ENCODE measurements around the gene LAD1.

The LAD1 gene

GRCh38 chr1:201363467-201363866 lies 35.7 kb downstream of the LAD1 start:
- DNase-seq (ENCODE audit: low spot score), result no peak

GRCh38 chr1:201362906-201363305 lies 36.2 kb downstream of the LAD1 start:
- no peak for DNase-seq (ENCODE audit: low spot score)

- DNase-seq (ENCODE audit: low spot score), result peak; percentile 45
Observed at GRCh38 chr1:201361652-201362504, 37.2 kb downstream of the LAD1 start.

- DNase-seq (ENCODE audit: low spot score), result no peak
Observed at GRCh38 chr1:201360901-201361651, 38.0 kb downstream of the LAD1 start.

DNA sequence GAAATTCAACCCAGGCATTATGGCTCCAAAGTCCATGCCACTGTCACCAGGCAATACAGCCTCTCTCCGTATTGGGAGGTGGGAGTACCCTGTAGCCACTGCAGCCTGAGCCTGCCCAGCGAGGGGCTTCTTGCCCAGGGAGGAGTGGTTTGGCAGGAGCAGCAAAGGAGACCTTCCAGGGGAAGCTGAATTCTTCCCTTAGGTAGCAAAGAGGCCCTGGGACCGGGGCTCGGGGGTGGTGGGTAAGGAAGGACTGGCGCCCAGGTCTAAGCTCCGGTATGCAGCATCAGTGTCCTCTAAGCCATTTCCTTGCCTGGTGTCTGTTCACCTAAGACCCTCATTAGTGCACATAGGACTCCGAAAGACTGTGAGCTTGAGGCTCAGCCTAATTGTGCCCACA lies 38.6 kb downstream of the LAD1 start:
- DNase-seq (ENCODE audit: low spot score), result no peak

DNA sequence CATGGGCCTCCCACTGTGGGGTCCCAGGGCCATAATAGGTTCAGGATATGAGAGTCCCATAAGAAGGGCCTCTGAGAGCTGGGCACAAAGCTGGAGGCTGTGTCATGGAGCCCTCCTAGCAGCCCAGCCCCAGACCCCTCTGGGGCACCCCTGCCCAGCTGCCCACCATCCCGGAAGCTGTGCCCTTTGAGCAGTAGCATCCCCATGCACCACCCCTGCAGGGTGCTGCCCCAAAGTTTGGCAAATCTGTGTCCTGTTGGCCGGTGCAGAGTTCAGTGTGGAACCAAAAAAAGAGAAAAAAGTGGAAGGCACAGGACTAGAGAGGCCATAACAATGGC lies 39.3 kb downstream of the LAD1 start:
- no peak for DNase-seq (ENCODE audit: low spot score)

DNA sequence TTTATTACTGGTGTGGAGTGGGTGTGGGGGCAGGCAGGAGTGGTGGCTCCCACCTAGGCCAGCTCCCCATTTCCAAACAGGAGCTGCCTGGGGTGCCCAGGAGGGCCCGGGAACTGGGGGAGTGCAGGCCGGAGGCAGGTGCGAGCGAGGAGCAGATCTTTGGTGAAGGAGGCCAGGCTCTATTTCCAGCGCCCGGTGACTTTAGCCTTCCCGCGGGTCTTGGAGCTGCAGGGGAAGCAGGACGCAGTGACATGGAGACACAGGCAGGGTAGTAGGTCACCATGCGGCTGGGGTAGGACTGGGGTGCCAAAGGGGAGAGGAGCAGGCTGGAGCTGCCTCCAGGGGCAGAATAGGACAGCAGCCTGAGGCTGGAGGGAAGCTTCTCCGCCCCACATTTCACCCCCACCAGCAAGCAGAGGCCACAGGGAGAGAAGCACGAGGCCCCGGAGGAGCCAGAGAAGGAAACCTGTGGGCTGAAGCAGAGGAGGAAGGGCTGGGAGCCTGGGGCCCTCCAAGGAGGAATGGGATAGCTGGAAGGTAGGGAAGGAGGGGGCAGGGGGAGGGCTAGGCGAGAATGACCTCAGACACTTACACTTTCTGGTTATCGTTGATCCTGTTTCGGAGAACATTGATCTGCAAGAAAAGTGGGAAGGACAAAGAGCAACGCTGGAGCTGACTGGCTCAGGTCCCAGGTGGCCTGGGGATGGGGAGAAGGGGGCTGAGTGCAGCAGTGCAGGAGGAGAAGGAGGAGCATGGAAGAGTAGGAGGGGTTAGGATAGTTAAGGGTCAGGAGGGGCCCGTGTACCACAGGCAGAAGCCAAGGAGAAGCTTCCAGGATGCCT lies 39.9 kb downstream of the LAD1 start:
- DNase-seq (ENCODE audit: low spot score), result no peak

- DNase-seq (ENCODE audit: low spot score), result no peak
Observed at GRCh38 chr1:201358596-201358995, 40.5 kb downstream of the LAD1 start.

GRCh38 chr1:201357636-201358348 lies 41.3 kb downstream of the LAD1 start:
- no peak for DNase-seq (ENCODE audit: low spot score)

DNA sequence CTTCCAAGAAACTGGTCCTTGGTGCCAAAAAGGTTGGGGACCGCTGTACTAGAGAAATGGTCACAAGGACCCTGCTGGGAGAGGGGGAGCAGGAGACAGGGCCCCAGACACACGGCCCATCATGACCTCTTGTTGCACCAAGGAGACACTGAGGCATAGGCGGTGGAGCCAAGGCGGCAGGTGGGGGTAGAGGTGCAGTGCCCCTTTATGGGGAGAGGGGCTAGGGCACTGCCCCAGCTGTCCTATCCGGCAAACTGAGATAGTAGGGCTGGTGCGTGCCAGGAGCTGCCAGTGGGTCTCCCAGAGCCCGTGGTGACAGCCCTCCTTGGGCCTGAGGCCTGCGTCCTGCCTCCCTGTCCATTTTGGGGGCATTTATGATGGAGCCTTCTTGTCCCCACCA lies 41.9 kb downstream of the LAD1 start:
- DNase-seq (ENCODE audit: low spot score), result no peak

- no peak for DNase-seq (ENCODE audit: low spot score)
Observed at GRCh38 chr1:201356701-201357100, 42.4 kb downstream of the LAD1 start.

DNA sequence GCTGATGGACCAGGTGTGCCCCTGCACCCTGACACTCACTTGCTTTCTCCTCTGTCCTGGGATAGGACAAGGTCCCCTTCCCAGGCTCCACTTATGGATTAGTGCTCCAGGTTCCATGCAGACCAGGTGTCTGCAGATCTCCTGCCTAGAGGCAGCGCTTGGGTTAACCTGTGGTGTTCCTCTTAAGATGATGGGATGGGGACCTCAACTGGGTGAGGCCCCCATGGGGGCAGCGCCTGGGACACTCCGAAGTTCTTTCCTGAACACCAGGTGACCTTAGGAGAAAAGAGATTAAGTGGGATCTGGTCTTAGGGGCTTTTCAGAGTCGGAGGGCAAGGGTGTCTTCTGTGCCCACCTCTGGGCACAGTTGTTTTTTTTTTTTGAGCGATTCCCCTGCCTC lies 42.9 kb downstream of the LAD1 start:
- no peak for DNase-seq (ENCODE audit: low spot score)

DNA sequence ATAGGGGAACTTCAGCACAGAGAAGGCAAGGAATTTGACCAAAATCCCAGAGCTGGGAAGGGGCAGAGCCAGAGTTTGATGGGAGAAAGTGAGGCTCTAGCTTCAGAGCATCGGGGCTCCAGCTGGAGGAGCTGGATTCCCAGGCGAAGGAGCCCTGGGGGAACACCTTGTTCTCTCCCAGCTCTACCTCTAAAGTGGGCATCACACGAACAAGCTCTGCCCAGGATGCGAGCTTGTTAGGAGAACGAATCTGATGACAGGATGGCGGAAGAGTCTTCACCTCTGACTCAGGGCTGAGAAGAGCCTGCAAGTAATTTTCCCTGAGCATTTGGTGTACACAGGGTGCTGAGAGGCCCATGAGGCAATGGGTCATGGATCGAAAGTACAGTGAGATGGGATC lies 43.7 kb downstream of the LAD1 start:
- no peak for DNase-seq (ENCODE audit: low spot score)

DNA sequence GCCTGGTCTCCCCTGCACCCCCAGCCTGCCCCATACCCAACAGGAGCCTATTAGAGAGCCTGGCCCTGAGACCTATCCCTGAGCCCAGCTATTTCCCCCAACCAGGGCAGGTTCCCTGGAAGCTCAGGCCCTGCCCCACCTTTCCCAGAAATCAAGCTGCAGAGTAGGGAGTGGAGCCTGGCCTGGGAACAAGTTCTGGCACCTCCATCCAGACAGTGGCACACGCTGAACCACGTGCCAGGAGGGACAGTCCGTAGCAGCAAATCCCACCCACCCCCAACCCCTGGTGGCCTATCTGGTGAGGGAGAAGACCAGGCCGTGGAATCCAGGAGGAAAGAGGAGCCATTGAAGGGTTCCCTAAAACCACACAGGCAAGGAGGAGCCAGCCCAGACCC lies 44.2 kb downstream of the LAD1 start:
- DNase-seq (ENCODE audit: low spot score), result no peak

DNA sequence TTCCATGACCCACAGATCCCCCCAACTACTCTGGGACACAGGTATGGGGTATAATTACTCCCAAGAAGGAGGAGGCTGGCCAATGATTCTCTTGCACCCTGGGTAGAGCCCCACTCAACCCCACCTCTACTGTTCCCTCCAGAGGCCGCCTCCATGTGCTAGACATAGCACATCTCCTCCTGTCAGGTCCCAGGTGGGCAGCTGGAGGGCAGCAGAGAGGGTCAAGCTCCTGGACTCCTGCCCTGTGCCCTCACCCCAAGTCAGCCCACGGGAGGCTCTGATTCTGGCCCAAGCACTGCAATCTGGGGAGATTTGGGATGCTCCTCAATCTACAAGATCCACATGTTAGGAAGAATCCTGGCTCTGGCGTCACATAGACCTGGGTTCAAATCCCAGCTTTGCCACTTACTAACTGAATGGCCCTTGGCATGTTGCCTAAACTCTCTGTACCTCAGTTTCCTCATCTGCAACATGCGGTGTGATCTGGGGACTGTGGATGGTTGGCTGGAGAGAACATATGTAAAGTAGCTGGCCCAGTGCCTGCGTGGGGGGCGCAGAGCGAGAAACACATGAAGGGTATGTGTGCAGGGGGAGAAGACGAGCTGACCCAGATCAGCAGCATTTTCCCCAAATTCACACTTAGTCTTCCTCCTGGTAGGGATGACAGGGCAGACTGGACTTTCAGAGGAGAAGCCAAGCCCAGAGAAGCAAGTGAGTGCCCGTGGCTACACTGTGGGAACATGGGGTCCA lies 44.8 kb downstream of the LAD1 start:
- no peak for DNase-seq (ENCODE audit: low spot score)

GRCh38 chr1:201353186-201353940 lies 45.8 kb downstream of the LAD1 start:
- DNase-seq (ENCODE audit: low spot score), result no peak

DNA sequence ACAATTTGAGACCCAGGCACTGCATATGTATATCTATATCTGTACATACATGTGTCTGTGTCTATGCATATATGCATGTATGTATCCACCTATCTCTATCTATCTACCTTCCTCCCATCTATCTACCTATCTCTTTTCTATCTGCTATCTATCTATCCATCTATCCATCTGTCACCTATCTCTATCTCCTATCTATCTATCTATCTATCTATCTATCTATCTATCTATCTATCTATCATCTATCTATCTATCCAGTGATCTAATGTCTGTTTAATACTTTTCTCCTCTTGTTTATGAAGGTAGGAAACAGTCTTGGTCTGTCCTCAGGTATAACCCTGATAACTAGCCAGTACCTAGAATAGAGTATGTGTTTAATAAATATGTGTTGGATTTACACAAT lies 47.5 kb downstream of the LAD1 start:
- no peak for DNase-seq (ENCODE audit: low spot score)

GRCh38 chr1:201350884-201351283 lies 48.2 kb downstream of the LAD1 start:
- DNase-seq (ENCODE audit: low spot score), result no peak

GRCh38 chr1:201350361-201350725 lies 48.8 kb downstream of the LAD1 start:
- no peak for DNase-seq (ENCODE audit: low spot score)

- DNase-seq (ENCODE audit: low spot score), result no peak
Observed at GRCh38 chr1:201349092-201349491, 50.0 kb downstream of the LAD1 start.

GRCh38 chr1:201348211-201348566 lies 50.9 kb downstream of the LAD1 start:
- peak; percentile 23 for DNase-seq (ENCODE audit: low spot score)
